CD4-positive, alpha-beta T cell treated with Interleukin-10 for 1 hour (primary cell): ENCODE data around the gene ABHD16A.
A peak's percentile ranks its signal among the peaks of the same experiment; 100 is the strongest.

Source experiments
- DNase-seq: peaks from one replicate; pipeline ENCODE4 v3.0.0-alpha.2; 2020

ABHD16A gene

DNA sequence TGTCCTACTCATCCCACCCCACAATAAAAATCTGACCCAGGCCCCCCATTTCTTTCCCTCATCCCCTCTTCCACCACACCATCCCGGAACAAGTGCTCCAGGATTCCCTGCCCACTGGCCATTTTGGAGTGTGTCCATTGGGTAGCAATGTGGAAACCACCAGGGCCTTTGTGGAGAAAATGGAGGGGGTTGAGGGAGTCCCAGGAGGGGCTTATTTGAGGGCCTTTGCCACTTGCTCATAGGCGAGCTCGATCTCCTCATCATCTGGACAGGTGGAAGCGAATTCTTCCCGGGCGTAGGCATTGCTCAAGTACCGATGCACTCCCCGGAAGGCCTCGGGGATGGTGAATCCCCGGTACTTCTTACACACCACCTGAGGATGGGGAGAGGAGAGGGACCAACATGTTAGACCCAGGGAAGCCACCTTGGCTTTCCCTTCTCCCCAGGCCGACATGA is 27.5 kb upstream of the ABHD16A start:
- DNase-seq, result no peak

DNA sequence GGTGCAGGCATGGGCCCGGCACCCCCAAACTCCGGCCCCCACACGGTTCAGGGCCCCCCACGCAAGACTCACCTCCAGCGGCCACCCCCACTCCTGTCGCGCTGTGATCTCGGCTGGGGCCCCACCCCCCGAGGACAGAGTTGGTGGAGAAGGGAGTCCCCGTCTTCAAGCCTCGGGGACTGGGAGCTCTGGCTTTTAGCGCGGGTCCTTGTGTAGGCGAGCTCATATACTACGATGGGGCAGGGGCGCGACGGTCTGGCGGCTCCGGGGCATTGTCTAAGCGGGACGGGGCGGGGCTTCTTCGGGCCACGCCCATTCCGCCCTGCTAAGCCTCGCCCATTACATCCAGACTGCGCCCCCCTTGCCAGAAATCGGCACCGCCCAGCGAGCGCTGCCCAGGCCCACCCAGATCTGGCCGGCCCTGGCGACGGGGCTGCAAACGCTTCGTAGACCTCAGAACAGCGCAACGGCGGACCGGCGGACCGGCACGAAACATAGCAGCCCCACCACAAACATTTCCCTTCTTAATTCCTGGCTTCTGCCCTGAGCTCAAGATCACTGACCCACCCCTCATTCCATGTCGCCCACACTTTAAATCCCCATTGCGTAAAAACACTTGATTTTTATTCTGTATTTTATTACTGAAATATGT is 27.0 kb upstream of the ABHD16A start:
- DNase-seq, result peak; percentile 75

DNA sequence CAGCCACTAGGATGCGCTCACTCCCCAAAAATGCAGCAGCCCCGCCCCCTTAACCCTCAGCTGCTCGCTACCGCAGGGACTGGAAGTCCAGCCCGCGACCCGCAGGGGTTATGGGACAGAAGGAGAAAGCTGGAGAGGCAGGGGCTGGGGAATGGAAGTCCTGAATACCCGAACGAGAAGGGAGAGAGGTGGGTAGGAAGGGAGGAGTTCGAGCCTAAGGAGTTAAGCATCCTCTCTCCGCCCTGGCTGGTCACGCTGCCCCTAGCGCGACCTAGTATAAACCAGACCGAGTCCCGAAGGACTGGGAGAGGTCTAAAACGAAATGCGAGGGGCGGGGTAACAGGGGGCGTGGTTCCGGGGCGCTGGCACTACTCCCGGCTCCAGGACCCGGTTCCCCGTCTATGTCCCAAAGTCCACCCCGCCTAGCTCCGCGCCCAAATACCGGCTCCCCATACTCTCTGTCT is 26.4 kb upstream of the ABHD16A start:
- peak; percentile 84 for DNase-seq

DNA sequence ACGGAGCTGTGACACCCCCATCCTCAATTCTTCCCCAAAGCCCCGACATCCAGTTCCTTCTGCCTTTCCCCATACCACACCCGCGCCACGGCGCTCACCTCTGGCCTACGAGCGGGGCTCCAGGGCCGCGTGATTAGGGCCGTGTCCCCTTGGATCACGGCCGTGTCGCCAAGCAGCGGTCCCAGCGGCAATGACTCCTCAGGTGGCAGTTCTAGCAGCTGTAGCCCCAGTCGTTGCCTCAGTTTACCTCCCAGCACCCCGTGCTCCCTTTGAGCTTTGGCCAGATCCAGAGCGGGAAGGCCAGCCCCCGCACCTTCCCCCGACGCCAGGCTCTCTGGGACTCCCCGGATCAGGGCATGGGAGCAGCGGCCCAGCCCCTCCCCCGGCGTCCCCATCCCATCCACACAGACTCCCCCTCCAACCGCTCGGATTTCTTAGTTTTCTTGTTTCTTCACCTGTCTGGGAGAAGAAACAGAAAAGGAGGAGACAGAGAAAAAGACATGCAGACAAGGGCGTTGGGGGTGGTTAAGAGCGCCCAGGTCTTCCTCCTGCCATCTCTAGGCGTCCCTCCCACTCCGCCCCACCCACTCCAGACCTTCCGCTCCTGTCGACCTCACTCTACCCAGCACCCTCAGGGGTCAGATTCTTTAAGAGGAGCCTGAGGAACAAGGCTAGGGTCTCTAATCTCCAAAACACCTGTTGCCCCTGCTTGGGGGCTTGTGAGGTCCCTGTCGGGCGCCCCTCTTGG is 25.8 kb upstream of the ABHD16A start, which contains the start of gene DDAH2:
Gene DDAH2 (minus strand): TSS at position 533 of the 748 bp plus-strand sequence. CDS start 138 bp downstream, at position 395.
- DNase-seq, result no peak

DNA sequence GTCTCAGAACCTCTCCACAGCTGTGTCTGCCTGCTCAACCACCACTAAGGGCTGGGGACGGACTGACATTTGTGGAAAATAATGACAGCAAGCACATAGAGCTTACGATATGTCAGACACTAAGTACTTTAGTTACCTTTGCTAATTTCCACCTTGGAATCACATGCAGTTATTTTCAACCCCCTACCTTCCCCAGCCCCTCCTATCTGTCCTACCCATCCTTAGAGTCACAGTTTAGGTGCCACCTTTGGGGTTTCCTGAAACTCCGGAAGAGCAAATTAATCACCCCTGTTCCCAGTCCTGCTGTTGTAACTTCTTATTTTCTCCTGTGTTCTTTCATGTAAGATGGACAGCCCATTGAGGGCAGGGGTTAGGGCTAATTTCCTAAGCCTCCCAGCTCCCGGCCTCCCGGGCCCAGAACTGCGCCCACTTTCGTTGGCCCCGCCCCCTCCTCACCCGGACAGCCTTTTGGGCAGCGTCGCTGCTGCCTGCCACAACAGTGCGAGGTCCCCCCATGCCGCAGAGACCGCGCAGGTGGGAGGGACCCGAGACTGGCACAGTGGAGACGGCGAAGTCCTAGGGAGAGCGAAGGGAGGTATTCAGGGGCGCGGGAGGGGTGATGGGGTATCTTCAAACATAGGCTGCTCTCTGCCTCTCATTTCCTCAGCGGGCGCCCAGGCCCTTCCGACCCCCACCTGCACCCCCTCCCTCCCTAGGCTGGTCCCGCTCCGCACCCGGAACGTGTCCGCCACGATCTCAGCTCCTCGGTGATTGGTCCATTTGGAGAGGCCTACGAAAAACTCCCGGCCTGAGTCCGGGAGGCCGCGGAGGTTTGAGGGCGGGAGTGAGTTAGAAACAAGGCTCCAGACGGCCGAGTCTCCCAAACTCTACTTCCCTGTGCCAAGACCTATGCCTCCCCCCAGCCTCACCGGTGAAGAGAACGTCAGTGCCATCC is 24.9 kb upstream of the ABHD16A start:
- peak; percentile 34 for DNase-seq

DNA sequence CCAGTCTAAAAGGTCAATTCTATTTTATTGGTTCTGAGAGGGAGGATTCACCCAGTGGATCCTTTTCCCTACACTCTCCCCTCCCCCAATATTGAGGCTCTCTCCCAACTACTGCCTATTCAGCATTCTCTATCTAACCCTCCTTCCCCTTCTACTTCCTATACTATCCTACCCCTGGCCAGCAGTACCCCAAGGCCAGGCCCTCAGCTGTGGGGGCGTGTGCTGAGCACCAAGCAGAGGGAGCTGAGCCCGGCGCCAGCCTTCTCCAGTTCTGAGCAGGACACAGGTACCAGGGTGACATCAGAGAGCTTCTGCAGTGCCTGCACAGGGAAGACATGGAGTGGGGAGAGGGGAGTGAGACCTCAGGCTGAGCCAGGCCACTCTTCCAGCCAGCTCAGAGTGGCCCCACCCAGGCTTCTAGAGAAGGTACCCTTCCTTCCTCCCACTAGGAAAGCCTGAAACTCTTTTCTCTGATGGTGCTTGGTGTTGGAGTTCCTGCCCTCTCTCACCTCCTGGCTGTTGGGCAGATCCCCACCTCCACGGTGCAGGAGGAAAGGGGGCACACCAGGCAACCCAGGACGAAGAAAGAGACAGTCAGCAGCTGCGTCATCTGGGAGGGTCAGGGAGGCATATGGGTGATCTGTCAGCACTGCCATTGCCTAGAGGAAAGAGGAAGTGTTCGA is 24.1 kb upstream of the ABHD16A start:
- no peak for DNase-seq

DNA sequence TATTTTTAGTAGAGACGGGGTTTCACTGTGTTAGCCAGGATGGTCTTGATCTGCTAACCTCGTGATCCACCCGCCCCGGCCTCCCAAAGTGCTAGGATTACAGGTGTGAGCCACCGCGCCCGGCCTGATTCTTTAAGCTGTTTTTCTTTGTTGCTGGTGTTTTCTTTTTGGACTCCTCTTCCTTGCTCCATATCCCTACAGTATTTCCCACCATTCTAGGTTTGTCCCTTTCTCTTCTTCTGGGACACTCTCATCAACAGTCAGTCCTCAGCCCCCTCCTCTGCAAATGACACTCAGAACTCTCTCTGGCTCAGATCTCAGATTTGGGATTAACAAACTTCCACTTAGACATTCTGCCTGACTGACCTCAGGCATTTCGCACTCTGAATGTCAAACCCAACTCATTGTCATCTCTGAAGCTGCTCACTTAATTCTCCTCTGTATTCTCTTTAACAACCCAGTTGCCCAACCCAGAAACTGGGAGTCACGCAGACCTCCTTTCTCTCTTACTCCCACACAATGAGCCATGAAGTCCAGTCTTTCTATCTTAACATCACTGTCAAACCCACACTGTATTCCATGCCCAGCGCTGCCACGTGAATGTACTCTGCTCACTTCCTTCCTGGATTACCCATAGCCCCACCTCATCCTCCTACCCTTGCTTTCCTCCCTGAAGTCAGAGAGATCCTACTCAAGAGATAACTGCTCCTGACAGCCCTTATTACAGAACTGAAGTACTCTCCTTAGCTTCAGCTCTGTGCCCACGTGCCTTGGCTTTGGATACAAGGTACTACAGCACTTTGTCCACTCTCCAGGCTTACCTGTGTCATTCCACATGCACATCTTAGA is 22.6 kb upstream of the ABHD16A start:
- DNase-seq, result no peak

DNA sequence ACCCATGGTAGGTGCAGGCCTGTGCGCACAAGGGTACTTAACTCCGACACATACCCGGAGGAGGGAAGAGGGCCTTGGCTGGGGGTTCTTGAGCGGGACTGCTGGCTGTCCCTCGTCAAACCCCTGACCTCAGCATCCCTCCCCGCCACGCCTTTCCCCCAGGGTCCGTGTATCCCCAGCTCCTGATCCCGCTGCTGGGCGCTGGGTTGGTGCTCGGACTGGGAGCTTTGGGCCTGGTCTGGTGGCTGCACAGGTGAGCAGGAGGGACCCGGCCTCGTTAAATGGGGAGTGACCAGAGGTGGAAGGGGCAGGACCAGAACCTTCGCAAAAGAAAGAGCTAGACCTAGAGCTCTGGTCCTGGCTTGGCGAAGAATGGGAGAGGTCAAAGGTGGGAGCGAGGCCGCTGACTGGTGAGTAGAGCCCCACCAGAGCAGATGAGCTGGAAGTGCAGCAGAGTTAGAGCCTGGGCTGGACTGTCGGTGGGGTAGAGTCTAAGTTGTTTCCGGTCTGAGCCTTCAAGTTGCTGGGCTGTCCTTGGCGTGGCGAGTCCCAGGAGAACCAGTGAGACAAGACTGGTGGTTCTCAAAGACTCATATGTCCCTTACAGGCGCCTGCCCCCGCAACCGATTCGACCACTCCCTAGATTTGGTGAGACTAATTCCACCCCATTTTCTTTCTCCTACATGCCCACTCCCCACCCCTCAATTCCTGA is 21.0 kb upstream of the ABHD16A start:
- no peak for DNase-seq

DNA sequence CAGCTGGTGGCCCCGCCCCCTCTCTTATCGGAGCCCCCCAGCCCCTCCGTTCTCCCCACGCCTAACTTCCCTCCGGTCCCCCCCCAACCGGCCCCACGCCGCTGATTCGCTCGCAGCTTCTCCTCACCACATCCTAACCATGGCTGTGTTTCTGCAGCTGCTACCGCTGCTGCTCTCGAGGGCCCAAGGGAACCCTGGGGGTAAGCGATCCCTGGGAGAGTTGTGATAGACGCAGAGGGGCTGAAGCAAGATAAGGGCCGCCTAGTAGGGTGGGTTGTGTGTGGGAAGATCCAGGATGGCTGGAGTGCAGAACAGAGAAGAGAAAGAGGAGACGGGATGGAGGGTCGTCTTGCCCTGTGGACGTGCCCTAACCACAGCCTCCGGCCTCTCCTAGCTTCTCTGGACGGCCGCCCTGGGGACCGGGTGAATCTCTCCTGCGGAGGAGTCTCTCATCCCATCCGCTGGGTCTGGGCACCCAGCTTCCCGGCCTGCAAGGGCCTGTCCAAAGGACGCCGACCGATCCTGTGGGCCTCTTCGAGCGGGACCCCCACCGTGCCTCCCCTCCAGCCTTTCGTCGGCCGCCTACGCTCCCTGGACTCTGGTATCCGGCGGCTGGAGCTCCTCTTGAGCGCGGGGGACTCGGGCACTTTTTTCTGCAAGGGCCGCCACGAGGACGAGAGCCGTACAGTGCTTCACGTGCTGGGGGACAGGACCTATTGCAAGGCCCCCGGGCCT is 20.3 kb upstream of the ABHD16A start, which contains the start of gene MPIG6B:
Gene MPIG6B (plus strand): TSS at position 129 of the 735 bp plus-strand sequence. CDS start 11 bp downstream, at position 140.
- DNase-seq, result no peak

DNA sequence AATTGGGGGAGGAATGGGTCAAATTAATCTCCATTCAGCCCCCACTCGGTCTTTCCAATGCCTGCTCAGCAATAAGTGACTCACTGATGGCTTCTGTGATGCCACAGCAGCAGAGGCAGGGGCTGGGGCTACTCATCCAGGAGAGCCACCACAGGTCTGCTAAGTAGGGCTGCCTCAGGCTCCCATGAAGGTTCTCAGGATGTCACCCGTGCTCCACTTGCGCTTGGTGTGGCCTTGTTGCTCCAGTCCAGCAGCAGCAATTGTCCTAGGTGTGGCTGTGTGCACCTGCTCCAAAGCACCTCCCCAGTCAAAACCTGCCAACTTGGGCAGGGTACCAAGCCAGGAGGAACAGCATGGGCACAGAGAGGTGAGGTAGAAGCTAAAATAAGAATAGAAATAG is 19.0 kb upstream of the ABHD16A start:
- no peak for DNase-seq

DNA sequence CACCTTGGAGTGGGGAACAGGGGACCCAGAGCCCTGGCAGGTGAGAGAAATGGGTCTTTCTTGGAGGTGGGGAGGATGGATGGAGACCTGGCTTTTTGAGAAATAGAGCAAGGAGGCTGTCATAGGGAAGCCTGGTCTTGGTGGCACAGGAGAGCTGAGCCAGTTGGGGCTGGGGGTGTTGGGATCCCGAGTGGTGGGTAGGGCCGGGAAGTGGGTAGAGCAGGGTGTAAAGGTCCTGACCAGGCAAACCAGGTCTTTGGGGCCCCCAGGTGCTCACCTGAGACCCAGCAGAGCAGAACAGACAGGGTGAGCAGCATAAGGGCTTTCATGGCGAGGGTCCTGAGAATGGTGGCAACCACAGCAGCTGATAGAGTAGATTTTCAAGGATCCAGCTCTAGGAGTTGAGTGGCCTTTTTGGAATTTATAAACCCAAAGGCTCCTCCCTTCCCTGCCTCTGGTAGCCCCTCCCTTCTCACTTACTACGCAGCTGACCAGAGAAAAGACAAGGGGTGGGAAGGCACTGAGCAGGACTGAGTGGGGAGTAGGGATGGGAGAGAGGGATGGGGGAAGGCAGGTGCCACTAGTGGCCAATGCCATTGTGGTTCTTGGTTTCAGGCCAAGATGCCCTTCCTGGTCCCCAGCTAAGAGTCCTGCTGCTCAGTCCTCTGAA is 18.4 kb upstream of the ABHD16A start, which contains the start of gene LY6G6C:
Gene LY6G6C (minus strand): TSS at position 396 of the 670 bp plus-strand sequence. CDS start 67 bp downstream, at position 329.
- no peak for DNase-seq

DNA sequence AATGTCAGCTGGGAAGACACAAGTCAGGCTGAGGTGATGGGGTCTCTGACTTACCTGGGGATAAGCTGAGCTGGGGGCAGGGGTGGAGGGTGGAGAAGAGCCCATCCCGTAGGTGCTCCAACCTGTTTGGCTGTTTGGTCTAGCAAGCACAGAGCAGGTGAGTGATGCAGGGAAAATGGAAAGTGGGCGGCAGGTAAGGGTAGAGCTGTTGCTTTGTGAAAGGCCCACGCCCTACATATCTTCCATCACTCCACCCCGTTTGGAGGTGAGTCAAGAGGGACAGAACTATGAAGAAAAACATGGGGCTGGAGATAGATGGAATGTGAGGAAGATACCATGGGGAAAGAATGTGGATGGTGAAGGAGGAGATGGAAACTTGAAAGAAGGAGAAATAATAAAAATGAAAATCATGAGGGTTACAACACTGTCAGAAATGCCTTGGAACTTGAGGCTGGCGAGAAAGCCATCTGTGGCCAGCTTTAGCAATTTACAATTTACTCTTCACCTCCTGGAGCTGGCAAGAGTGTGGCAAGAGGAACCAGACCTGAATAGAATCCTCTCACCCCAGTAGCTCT is 17.2 kb upstream of the ABHD16A start:
- no peak for DNase-seq

DNA sequence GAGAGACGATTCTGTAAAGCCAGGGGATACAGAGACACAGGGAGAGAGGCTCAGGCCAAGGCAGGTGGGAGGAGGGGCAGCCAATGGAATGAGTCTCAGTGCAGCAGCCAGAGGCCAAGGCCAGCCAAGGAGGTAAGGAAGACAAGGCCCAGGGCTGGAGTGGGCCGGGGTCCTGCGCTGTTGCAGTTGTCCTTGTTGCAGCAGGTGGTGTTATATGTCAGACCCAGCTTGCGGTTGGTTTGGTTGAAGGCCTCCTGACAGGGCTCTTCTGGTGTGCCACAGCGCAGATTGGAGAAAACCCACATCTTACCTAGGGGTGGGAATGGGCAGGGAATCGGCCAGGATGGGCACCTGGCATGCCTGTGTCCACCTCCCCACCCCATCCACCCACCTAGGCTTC is 15.9 kb upstream of the ABHD16A start:
- DNase-seq, result no peak

DNA sequence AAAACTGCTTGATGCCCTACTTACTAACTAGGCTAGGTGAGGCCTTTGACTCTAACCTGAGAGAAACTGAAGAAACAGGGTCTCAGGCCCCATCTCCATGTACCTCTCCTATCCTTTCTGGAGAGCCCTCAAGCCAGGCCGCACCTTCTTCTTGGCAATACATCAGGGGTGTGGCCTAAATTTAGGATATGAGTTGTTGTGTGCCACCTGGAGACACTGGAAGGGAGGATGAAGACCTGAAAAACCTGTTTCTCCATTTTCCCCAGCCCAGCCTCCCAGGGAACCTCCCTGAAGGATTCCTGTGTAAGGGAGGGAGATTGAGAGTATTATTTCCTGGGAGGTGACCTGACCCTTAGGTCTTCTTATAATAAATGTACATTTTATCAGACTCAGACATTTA is 15.1 kb upstream of the ABHD16A start:
- no peak for DNase-seq

DNA sequence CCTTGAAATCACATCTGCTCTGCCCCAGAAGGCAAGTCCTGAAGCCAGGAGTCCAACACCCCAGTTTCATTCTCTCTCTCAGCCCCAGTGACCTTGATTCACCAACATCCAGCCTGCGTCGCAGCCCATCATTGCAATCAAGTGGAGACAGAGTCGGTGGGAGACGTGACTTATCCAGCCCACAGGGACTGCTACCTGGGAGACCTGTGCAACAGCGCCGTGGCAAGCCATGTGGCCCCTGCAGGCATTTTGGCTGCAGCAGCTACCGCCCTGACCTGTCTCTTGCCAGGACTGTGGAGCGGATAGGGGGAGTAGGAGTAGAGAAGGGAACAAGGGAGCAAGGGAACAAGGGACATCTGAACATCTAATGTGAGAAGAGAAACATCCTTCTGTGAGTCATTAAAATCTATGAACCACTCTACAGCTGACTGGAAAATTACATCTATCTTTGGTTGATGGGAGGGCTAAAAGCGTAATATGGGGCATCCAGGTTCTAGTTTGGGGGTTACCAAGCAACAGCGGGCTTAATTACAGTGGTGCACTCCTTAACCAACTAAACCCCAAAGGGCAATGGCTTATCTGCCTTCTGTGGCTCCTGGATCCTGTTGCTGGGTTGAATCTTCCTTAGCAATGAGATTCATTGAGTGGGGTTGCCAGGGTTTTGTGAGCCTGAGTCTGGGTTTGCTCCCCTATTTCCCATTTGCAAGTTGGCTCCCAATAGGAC is 14.5 kb upstream of the ABHD16A start:
- no peak for DNase-seq

DNA sequence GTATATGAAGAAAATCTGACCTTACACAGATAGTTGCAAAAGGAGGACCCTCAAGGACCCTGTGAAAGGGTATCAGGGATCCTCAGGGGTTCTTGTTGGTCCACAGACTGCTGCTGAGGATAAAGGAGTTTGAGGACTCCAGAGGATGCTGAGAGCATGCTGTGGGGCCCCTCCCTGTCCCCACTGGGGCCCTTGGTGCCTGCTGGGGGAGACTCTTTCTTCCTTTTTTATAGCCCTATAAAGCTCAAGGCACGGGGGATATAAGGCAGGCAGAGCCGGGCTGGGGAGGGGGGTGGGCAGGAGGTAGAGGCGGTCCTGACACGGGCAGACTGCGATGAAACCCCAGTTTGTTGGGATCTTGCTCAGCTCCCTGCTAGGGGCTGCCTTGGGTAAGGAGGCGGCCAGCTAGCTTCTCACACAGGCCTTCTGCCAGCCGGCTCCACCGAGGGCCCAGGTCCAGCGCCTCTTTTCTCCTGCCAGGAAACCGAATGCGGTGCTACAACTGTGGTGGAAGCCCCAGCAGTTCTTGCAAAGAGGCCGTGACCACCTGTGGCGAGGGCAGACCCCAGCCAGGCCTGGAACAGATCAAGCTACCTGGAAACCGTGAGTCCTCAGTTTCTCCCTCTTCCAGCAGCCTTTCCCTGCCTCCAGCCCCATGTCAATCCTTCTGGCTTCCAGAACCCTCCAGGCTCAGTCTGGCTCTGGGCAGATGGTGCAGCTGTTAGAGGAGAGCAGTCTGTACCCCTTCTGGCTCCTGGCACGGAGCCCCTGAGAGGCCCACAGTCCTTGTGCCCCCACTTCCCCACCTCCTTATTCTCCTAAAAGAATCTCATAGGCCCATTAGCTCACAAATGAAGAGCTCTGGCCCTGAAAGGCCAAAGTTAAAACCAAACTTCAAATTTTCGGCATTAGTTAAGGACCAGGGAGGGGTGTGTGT is 12.2 kb upstream of the ABHD16A start, which contains the start of gene LY6G6D:
Gene LY6G6D (plus strand): TSS at position 327 of the 937 bp plus-strand sequence. CDS start 8 bp downstream, at position 335.
- DNase-seq, result no peak
